Body of pancreas (tissue), 4 donors: ENCODE measurements around the gene ARHGEF11.

Experiments
- CTCF ChIP-seq, 7 experiments: fragments of 450-650 bp in 4 of 7; fragments of 200-600 bp in 3 of 7; sonication (generic) in 3 of 7; IDR thresholded peaks; one replicate each; pipeline ENCODE4 v1.5.1; 2016 to 2019; ENCODE audit warnings: antibody characterized with exemption in 7 of 7
- POLR2A ChIP-seq, 3 donors: fragments of 450-650 bp; IDR thresholded peaks; one replicate each; pipeline ENCODE4 v1.6.1; 2016; ENCODE audit warnings: antibody characterized with exemption in 3 of 3, mild to moderate bottlenecking in 2 of 3

- TF ChIP-seq CTCF (IDR thresholded peaks at IDR 0.05): no peak
- no peak for TF ChIP-seq POLR2A (IDR thresholded peaks at IDR 0.05)
These were observed 103.0 kb downstream of the ARHGEF11 start for GRCh38 chr1:156942576-156942975.
